HG03025 (cell line): Measurements from ENCODE around the gene SHB.

Experiments used
- ATAC-seq: cut with Tn5 transposase; IDR thresholded peaks from one replicate; pipeline ENCODE4 v1.9.1; 2021; ENCODE audit warnings: mild to moderate bottlenecking, moderate library complexity; ENCODE audit not compliant: unreplicated experiment, low FRiP score

Gene SHB

DNA sequence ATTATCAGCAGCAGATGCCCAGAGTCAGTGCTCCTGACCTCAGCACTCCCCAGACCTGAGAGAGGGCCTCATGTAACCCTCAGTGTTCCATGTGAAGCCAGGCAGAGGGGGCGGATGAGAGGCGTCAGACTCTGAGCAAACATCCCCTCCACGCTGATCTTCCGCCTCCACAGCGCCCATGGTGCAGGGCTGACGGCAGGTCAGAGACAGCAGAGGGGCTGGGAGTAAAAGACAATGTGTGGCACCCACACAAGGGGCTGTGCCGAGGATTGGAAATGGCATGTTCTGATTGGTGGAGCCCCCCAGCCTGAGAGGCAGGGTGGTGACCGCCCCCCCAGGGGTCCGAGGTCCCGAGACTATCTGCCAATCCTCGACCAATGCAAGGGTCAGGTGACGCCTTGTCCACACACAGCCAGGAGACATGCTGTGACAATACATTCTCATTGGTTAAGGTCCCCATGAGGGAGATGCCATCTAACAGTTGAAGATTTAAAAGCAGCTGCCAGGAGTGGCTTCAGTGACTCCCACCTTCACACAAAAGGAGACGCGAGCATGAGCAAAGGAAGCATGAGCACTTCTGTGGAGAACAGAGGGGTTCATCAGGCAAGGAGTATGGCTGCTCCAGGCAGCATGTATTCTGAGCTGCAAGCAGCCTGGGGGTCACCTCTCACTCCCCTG is 145.8 kb downstream of the SHB start:
- ATAC-seq: no peak

DNA sequence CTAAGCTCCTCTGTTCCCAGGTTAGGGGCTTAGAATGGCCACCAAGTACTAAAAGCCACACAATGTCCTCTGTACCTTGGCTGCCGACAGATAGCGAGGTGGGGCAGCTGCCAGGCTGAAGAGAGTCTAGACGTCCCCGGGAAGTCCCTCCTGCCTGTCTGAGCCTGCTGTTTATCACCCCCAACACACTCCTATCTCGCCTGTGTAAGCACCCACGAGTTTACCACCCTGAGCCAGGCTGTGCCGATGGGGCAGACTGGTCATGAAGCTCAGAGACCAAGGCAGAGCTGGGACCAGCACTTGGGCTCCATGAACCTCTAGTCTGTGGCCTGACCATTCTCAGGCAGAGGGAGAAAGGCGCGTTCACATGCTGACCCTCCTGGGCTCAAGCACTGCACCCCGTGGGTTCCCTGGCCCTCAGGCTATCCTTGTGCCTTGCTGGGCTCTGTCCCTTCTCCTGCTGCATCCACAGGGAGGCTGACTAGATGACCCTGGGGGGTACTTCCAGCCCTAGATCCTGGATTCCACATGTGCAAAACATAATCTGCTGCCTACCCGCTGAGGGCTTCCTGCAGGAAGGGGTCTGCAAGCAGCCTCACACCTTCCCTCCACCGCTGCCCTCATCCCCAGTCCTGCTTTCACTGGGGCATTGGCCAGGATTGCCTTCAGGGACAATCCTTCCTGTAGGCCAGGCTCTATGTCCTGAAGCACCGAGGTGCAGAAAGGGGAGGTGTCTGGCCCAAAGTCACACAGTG is 146.5 kb downstream of the SHB start:
- ATAC-seq: no peak

DNA sequence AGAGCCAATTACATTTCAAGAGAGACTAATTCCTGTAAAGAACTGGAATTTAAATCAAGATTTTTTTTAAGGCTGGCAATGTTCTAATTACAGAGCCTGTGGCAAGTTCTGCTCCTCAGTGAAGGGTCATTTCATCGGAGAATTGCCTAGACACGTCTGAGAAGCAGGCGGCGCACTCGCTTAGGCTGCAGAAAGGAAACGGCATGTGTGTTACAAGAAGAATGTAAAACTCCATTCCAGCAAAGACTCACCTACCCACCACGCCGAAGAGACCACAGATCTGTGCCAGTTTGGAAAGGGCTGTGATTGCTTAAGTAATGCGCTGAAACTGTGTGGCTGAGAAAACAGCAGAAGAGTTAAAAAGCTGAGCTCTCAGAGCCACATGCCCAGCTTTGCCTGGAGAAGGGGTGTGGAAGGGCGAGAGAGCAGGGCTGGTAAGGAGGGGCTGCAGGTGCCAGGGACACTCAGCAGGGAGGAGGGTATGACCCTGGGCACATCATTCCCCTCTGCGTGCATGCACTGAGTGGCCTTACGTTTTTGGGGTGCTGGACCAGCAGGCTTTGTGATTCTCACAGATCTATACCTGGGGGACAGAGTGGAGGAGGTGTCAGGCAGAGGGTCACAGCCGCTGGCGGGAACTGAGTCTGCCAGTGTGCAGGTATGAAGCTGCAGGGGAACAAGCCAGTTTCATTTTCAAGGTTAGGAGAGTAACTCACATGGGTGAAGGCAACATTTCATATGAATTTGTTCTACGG is 147.3 kb downstream of the SHB start:
- no peak for ATAC-seq

DNA sequence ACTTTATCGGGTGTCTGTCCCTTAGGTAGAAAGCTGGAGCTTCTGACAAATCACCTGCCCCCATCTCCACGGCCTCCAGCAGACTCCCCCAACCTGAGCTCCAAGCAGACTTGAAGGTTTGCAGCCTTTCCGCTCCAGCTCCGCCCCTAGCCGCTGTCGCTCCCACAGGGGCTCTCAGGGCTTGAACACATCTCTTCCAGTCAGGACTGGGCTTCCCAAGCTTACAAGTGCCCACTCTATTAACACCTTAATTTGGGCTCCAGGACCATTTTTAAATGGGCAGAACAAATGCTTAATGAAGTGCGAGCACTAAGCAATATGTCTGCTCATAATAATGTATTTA is 147.9 kb downstream of the SHB start:
- ATAC-seq: no peak

DNA sequence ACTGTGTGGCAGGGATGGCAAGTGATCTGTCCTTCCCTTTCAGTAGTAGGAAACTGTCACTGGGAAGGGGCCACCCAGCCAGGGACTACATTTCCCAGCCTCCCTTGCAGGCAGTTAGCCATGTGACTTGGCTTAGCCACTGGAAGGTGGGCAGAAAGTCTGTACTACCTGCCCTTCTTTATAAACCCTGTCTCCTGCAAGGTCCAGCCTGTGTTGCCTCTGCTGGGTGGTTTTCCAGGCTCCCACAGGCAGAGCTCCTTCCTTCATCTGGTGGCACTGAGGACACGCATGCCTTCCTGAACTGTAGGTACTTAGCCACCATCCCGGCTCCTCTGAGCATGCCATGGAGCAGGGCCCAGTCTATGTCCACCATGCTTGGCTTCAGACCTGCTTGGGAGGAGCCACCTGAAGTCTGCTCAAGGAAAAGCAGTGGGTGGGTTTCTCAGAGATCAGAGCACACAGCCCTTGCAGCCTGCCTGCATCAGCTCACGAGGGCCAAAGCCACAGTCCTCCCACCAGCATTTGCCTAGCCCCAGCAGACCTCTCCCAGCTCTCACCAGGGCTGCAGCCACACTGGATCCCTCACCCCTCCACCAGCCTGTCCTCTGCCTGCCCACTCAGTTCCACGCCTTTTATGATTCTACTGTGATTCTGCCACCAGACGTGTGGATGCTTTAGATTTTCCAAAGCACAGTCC is 148.4 kb downstream of the SHB start:
- ATAC-seq: no peak

DNA sequence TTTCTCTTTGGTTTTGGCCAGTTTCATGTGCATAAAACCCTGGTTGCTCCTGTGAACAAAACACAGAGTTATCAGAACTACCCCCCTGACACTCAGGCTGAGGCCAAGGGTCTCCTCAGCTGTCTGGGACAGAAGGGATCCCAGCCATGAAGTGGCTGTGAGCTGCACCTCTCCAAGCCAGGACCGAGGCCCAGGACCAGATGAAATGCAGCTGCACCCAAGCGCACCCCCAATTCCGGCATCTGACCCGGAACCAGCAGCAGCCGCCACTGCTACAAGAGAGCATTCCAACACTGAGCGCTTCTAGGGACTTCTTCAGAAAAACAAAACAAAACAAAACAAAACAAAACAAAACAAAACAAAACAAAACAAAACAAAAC is 149.1 kb downstream of the SHB start:
- no peak for ATAC-seq

DNA sequence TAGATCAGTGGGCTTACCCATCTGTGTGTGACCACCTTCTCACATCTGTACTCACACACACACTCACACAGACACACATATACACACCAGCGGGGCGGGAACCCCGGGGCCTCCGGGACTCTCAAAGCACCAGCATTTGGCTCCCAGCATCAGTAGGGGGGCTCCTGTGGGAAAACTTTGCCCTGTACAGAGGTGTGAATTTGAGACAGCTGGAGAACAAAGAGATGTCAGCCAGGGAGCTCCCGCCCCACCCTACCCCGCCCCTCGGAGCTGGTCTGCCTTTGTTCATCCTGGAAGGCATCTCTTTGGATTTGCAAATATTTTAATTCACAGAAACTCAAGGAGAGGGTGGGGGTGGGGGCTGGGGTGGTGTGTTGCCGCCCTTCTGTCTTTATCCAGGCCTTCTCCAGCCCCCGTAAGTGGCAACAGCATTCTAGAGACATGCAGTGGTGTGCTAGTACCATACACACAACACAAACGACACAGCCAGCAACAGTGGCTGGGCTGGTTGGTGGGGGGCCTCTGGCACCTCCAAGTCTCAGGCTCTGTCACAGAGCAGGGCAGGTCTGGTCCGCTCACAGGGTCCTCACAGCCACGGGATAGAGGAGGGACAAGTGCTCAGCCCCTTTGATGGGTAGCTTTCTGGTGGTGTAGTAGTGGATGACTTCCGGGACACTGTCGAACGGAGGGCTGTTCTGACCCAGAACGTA is 149.6 kb downstream of the SHB start:
- ATAC-seq: no peak

DNA sequence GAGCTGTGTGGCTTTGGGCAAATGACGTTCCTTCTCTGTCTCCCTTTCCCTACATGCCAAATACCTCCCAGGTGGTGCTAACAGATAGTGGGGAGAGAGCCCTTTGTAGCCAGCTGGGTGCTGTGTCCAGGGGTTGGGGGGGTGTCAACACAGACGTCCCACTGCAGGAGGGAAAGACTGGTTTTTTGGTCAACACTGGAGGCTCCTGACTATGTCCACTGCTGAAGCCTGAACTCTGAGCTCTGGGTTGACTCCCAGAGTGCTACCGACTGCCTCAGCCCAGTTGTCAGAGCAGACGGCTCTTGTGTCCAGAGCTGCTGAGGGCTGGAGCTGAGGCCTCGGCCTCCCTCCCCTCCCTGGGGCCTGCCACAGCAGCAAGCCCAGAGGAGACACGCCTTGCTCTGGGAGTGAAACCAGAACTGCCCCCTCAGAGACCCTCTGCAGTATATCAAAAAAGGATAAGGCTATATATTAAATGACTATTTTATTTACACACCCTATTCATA is 150.3 kb downstream of the SHB start:
- no peak for ATAC-seq

DNA sequence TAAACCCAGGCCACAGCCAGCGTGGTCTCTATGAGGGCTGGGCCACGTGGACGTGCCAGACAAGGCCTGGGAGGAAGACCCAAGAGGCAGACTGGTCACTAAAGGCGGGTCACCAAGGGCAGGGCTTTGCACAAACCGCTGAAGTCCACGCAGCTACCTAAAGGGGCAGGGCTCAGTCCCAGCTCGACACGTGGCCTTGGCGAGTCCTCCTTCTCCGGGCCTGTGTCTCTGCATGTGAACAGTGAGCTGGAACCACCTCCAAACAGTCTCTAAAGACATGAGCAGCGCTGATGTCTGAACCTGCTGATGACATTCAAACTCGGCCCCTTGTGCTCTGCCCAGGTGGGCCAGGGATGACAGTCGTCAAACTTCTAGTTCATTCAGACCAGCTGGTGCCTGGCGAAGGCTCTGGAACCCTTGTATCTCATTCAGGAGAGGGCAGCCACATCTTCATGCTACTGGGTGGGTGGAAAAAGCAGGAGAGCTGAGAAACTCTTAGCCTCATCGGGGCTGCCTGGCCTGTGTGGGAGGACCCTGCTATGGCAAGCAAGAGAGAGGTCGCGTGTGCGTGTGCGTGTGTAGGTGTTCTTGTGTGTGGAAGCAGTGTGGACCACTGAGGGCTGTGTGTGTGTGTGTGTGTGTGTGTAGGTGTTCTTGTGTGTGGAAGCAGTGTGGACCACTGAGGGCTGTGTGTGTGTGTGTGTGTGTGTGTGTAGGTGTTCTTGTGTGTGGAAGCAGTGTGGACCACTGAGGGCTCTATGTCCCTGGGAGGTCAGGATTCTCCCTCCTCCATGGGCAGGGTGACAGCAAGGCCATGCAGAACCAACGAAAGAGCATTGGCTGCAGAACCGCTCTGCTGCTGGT is 151.0 kb downstream of the SHB start:
- no peak for ATAC-seq

DNA sequence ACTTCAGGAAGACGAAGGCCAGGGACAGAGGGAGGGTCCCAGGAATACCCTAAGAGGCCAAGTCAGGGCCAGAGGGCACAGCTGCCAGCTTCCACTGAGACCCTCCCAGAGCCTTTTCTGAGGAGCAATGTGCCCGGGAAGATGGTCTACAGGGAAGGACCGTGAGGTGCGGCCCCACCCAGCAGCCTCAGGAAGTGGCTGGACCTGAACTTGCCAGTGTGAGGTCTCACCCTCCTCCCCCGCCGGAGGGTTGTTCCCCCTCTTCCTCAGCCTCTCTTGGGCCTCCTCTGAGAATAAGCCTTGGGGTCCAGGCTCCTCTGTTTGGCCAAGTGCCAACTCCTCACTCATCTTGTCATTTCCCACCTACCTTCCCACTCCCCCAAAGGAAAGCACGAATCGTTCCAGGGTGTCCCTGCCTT is 151.7 kb downstream of the SHB start:
- no peak for ATAC-seq

DNA sequence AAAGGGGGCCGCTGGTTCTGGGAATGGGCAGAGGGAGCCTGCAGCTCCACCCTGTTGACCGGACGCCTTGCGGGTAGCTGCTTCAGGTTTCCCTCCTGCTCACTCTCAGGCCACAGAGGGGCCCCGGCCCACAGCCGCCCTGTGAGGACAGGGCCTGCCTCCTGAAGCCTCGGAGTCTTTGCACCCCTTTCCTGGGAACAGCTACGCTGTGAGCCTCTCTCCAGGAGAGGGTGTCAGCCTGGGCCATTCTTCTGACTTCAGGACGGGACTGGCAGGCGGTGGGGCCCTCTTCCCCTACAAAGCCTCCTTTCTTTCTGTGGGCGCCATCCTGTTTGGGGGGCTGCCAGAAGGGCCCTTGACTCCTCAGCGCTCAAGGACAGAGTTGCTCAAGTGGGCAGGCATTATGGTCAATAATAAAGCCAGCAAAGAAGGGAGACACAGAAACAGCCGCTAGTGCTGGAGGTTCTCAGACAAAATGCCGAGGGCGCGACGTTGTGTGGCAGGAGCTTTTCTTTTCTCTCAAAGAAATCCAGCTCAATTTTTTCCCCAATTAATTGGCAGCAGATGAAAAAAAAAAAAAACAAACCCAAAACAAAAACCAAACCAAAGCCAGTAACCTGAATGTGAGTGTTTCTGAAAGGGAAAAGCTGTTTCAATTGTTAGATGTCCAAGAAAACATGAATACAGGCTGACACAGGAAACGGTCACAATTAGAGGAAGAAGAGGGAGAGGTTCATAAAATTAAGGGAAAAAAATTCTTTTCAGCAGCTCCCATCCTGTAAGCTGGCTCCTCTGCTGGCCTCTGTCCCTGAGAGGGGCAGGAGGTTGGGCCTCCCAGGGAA is 152.3 kb downstream of the SHB start:
- no peak for ATAC-seq

DNA sequence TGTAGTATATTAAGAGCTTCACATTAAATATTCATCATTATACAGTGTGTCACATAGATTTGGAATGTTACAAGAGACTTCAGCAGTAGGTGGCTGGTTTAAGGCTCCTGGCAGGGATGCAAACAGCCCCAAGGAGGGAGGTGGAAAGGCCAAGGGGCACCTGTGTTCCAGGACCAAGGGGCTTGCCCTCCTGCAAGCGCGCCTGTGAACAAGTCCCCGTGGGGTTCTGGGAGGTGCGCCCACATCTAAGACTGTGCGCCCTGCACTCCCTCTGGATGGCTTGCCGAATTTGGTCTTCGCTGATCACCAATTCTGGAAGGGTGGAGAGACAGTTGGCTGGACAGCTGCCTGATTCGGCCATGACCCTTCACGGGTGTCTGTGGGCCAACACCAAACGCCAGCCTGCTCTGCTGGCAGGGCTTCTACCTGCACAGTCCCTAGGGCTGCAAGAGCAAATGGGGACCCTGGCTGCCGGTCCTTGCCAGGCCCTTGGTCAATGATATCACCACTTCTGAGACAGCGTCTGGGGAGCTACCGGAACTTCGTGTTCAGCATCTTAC is 153.0 kb downstream of the SHB start:
- ATAC-seq: no peak

DNA sequence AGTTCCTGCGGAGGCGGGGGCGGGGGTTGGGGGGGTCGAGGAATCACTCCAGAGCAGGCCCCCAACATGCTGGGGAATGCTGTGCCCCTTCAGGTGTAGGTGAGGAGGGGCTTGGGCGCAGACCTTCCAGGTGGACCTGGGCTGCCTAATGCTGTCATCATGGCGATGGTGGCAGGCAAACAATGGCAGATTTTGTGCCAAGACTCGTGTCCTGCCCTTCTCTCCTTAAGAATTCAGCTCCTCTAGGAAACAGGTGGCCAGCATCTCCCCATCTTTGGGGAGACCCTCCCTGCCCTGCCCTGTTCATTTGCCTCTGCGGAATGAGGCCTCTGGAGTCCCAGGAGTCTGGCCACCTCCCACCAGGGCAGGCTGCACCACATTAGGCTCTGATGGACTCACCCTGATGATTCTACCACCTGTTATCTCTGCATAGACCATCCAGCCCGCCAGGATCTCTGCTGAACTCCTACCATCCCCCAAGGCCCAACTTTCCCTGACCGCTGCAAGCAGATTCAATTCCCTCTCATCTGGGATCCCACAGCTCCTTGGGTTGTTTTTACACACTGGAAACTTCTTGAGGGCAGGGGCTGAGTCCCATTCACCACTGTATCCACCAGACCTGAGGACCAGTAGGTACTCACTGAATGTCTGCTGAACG is 154.2 kb downstream of the SHB start:
- no peak for ATAC-seq

DNA sequence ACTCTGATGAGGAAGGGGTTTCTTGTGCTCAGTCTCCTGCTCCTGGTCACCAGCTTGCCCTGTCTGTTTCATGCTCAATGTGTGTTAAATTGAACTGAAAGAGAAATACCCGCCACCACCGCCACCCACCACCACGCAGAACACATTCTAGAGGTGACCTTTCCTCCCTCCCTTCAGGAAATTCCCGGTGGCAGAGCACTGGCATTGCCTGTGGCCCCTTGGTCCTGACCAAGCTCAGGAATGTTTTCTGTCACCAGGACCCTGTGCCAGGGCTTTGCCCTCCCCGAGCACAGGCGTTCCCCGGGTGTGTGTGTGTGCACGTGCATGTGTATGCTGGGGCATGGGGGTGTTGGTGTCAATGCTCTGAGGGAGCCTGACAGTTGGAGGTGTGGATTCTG is 154.9 kb downstream of the SHB start:
- no peak for ATAC-seq

DNA sequence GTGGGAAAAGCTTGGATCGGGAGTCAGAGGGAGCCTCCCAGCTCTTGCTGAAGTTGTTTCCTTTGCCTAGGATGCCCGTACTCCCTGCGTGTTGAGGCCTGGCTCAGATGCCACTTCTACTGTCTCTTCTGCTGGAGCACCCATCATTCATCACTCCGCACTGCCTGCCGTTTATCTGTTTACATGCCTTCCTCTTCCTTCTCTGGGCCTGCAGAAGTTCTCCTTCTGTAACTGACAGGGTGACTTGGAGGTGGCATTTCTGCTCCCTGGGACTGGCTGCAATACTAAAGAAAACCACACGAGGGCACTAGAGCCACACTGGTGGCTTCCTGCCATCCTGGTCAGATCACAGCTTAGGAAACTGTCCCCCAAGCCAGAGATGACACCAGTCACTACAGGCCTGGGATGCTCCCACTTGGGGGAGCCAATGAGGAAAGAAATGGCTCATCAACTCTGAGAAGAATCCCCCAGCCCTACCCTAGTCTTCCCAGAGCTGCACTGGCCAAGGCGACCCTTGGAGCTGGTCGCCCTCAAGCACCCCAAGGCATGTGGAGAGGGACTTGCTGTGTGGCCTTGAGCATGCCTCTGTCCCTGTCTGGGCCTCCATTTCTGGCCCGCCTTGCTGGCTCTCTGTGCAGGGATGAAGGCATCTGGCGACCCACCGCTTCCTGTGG is 155.4 kb downstream of the SHB start:
- ATAC-seq: no peak

DNA sequence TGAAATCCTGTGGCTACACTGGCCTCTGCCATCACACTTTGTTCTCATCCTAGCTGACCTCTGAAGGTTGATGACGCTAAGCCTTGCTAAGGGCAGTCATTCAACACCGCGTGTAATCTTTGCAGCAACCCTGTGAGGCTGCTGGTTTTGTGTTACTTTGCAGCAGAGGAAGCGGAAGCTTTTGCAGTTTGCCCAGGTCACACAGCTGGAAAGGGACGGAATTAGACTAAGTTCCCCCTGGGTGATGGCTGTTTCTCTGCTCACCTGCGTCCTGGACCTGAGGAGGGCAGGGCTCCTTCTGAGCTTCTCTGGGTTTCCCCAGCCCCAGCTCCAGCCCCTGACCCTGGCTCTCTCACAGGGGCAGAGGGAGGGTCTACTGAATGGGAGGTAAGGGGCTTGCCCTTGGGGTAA is 157.8 kb downstream of the SHB start:
- no peak for ATAC-seq

DNA sequence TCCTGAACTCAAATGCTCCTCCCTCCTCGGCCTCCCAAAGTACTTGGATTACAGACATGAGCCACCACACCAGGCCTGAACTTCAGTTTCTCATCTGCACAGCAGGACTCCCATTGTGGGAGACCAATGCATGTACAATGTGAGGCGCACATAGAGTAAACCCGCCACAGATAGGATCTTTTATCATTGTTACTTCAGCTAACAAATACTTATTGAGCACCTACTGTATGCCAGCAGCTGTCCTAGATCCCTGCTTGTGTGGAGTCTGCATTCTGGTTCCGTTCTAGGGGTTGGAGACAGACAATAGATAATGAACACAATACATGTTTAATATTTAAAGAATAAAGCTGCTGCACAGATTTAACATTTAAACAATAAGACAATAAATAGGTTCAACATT is 158.8 kb downstream of the SHB start:
- ATAC-seq: no peak
